Measurements from ENCODE around the gene MTARC2.

MTARC2 gene

DNA sequence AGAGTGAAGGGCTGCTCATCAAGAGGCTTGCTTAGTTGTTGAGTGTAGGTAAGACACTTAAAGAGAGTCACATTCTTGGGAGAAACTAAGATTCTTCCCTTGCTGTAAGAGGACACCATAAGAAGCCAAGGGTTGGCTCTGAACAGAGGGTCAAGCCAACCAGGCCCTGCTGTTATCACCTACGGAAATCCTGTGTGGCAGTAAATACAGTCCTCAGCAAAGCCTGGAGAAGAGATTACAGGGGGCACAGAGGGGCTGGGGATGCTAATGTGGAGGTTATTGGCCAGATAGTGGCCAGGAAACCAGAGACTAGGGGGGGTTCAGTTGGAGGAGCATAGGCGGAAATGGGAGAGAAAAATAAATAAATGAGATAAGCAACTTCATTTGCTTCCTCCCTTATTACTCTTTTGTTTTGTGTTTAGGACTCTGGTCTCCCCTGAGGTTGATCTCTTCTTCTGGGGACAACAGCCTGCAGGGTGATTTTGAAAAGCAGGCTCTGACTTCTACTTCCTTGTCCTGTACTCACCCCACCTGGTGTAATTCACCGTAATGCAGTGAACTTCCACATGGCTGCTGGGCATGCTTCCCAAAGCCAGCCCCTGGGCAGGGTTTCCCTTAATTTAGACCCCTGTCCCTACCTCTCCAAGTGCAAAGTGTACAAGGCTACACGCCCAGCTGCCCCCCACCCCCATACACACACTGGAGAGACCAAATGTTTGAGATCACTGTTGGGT lies 79.5 kb downstream of the MTARC2 start:
- no peak for DNase-seq (ENCODE audit: low read depth in 2 of 2)

GRCh38 chr1:220828179-220828490 lies 80.0 kb downstream of the MTARC2 start:
- no peak for DNase-seq (ENCODE audit: low read depth in 2 of 2)

DNA sequence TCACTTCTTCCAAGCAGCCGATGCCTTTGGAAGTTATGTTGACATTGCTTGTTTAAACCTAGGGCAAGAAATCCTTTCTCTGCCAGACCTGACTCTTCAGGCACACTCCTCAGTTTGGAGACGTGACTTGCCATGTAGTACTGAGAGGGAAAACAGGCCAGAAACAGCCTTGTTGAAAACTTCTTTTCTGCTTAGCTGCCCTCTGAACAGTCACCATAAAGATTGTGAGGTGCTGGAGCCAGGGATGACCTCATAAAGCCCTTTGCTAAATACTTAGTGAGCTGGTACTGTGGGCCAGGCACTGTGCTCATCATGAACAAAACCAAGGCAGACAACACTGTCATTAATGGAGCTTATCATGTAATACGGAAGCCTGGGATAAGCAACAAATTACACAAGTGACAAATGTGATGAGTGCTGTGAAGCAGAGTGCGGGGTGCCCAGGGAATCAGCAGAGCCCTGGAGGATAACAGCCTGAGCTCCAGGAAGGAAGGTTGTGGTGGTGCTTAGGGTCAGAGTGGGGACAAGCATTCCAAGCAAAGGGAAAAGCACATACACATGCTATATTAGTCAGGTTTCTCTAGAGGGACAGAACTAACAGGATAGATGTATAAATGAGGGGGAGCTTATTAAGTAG lies 80.9 kb downstream of the MTARC2 start:
- DNase-seq (ENCODE audit: low read depth in 2 of 2), result no peak

DNA sequence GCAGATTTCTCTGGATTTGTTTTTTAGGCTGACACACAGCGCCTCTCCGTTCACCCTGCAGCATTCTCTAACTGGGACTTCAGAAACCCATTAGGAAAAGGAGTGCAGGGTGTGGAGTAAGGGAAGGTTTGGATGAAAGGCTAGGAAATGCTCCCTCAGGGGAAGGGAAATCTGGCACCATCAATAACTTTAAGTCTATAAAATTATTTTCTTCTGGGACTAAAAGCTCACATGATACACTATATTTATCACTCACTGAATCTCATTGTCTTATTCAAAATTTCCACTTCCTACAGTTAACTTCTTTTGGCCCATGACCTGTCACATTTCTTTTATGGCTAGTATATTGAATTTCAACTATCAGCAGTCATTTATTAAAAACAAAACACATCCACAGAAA lies 85.3 kb downstream of the MTARC2 start:
- no peak for DNase-seq (ENCODE audit: low read depth in 2 of 2)
